Suppressor macrophage (primary cell): ENCODE data around the gene DCST1.

Experiments
- DNase-seq, 4 experiments: peaks; one replicate each; pipeline ENCODE4 v3.0.0-alpha.2; 2020 to 2022

DCST1 gene

GRCh38 chr1:155001675-155002463 lies 31.8 kb upstream of the DCST1 start:
- DNase-seq = peak; percentile 98 to 100 (median 100)

- DNase-seq = peak in 2 of 4 experiments; percentile 44 to 62
Observed at GRCh38 chr1:155002464-155003226, 31.0 kb upstream of the DCST1 start, which contains the start of gene ZBTB7B. Gene ZBTB7B (plus strand): TSS chr1:155002802. CDS start chr1:155014661, 11,859 bp downstream.

- peak in 1 of 4 experiments; percentile 36 for DNase-seq
Observed at GRCh38 chr1:155003227-155003765, 30.3 kb upstream of the DCST1 start.

GRCh38 chr1:155003766-155004351 lies 29.8 kb upstream of the DCST1 start:
- DNase-seq = peak in 2 of 4 experiments; percentile 54 to 56

- no peak for DNase-seq
Observed at GRCh38 chr1:155004352-155005075, 29.1 kb upstream of the DCST1 start.

GRCh38 chr1:155005076-155006011 lies 28.3 kb upstream of the DCST1 start:
- peak in 3 of 4 experiments; percentile 49 to 62 (median 60) for DNase-seq

GRCh38 chr1:155006601-155007101 lies 27.0 kb upstream of the DCST1 start:
- peak in 3 of 4 experiments; percentile 73 to 75 (median 74) for DNase-seq

GRCh38 chr1:155007251-155007828 lies 26.3 kb upstream of the DCST1 start:
- DNase-seq = no peak

- peak in 3 of 4 experiments; percentile 32 to 70 (median 62) for DNase-seq
Observed at GRCh38 chr1:155008015-155008941, 25.3 kb upstream of the DCST1 start.

GRCh38 chr1:155009221-155009711 lies 24.4 kb upstream of the DCST1 start:
- no peak for DNase-seq

GRCh38 chr1:155009742-155010141 lies 23.9 kb upstream of the DCST1 start:
- no peak for DNase-seq

GRCh38 chr1:155010211-155010918 lies 23.3 kb upstream of the DCST1 start:
- DNase-seq = peak in 3 of 4 experiments; percentile 24 to 49 (median 44)

- no peak for DNase-seq
Observed at GRCh38 chr1:155011004-155011416, 22.6 kb upstream of the DCST1 start.

- DNase-seq = no peak
Observed at GRCh38 chr1:155011437-155012025, 22.1 kb upstream of the DCST1 start.

GRCh38 chr1:155012026-155012546 lies 21.5 kb upstream of the DCST1 start:
- DNase-seq = peak; percentile 75 to 90 (median 84)

GRCh38 chr1:155012776-155013602 lies 20.6 kb upstream of the DCST1 start:
- DNase-seq = peak in 3 of 4 experiments; percentile 56 to 63 (median 60)

GRCh38 chr1:155013632-155014031 lies 20.0 kb upstream of the DCST1 start:
- DNase-seq = no peak
